HG02623 (cell line): ENCODE data around the gene TFAP2B.

ENCODE experiments used
- ATAC-seq: cut with Tn5 transposase; IDR thresholded peaks from one replicate; pipeline ENCODE4 v1.9.1; 2021; ENCODE audit warnings: moderate library complexity; ENCODE audit not compliant: unreplicated experiment

The TFAP2B gene

GRCh38 chr6:50847890-50848594, 29.4 kb downstream of the TFAP2B start:
- no peak for ATAC-seq

- no peak for ATAC-seq
Measured at GRCh38 chr6:50848989-50849795, 30.5 kb downstream of the TFAP2B start.

- ATAC-seq = no peak
Measured at GRCh38 chr6:50849796-50850180, 31.1 kb downstream of the TFAP2B start.

- ATAC-seq = no peak
Measured at GRCh38 chr6:50850223-50851048, 31.8 kb downstream of the TFAP2B start.

- ATAC-seq = no peak
Measured at GRCh38 chr6:50851049-50851845, 32.6 kb downstream of the TFAP2B start.

- no peak for ATAC-seq
Measured at GRCh38 chr6:50853939-50854338, 35.3 kb downstream of the TFAP2B start.

GRCh38 chr6:50861692-50862091, 43.0 kb downstream of the TFAP2B start:
- ATAC-seq = no peak

GRCh38 chr6:50862176-50862575, 43.5 kb downstream of the TFAP2B start:
- ATAC-seq = no peak

- no peak for ATAC-seq
Measured at GRCh38 chr6:50864601-50865000, 45.9 kb downstream of the TFAP2B start.

GRCh38 chr6:50868466-50868865, 49.8 kb downstream of the TFAP2B start:
- no peak for ATAC-seq

GRCh38 chr6:50873167-50873566, 54.5 kb downstream of the TFAP2B start:
- ATAC-seq = no peak

- ATAC-seq = no peak
Measured at GRCh38 chr6:50884364-50884763, 65.7 kb downstream of the TFAP2B start.

GRCh38 chr6:50887112-50887511, 68.4 kb downstream of the TFAP2B start:
- ATAC-seq = no peak

GRCh38 chr6:50889497-50889896, 70.8 kb downstream of the TFAP2B start:
- no peak for ATAC-seq

GRCh38 chr6:50889935-50890334, 71.3 kb downstream of the TFAP2B start:
- ATAC-seq = no peak

GRCh38 chr6:50890579-50890978, 71.9 kb downstream of the TFAP2B start:
- ATAC-seq = no peak

- no peak for ATAC-seq
Measured at GRCh38 chr6:50891290-50891689, 72.6 kb downstream of the TFAP2B start.
